Sigmoid colon (tissue), 7 donors: ENCODE measurements around the gene RTN3. TPM values are rescaled to one million over a fixed set of nuclear protein-coding genes. Genes with fewer than 3 reads are reported as not detected.
"Not testable (repeated sequence)": the region's sequence is repeated elsewhere in the genome, so short reads cannot be mapped to it uniquely, and the experiment has no call there.

Source experiments
- DNase-seq: peaks from one replicate; pipeline ENCODE4 v3.0.0-alpha.2; 2019
- H3K27ac ChIP-seq, 4 donors: fragments of 200-600 bp; sonication (generic); one replicate each; pipeline ENCODE4 v1.5.1; 2016 to 2019; ENCODE audit warnings: mild to moderate bottlenecking in 1 of 4
- H3K27me3 ChIP-seq, 3 donors: fragments of 200-600 bp; sonication (generic); one replicate each; pipeline ENCODE4 v1.5.1; 2019; ENCODE audit warnings: mild to moderate bottlenecking in 1 of 3
- H3K36me3 ChIP-seq, 4 donors: fragments of 200-600 bp; sonication (generic); one replicate each; pipeline ENCODE4 v1.5.1; 2016 to 2019
- H3K4me1 ChIP-seq, 4 donors: fragments of 200-600 bp; sonication (generic); one replicate each; pipeline ENCODE4 v1.5.1; 2017 to 2019
- H3K4me3 ChIP-seq, 4 donors: fragments of 200-600 bp; sonication (generic); one replicate each; pipeline ENCODE4 v1.5.1; 2017 to 2019; ENCODE audit warnings: mild to moderate bottlenecking in 2 of 4, moderate library complexity in 1 of 4
- H3K9me3 ChIP-seq, 4 donors: fragments of 200-600 bp in 3 of 4; sonication (generic) in 3 of 4; one replicate each; pipeline versions ENCODE4 v1.5.1 to v1.6.1; 2013 to 2019
- CTCF ChIP-seq, 4 experiments: fragments of 450-650 bp in 3 of 4; fragments of 200-600 bp in 1 of 4; IDR thresholded peaks; one replicate each; pipeline ENCODE4 v1.5.1; 2016 to 2019; ENCODE audit warnings: antibody characterized with exemption in 4 of 4, mild to moderate bottlenecking in 3 of 4, moderate library complexity in 2 of 4
- EP300 ChIP-seq, 4 donors: sonication (generic); formaldehyde crosslinking; IDR thresholded peaks; one replicate each; pipeline ENCODE4 v1.6.1; 2017; ENCODE audit warnings: antibody characterized with exemption in 4 of 4
- POLR2A ChIP-seq, 2 donors: fragments of 450-650 bp; IDR thresholded peaks; one replicate each; pipeline ENCODE4 v1.6.1; 2016; ENCODE audit warnings: antibody characterized with exemption in 2 of 2, mild to moderate bottlenecking in 2 of 2, moderate library complexity in 2 of 2
- POLR2AphosphoS5 ChIP-seq, 4 donors: sonication (generic); formaldehyde crosslinking; IDR thresholded peaks; one replicate each; pipeline ENCODE4 v1.6.1; 2017; ENCODE audit warnings: antibody characterized with exemption in 4 of 4
- WGBS, 2 donors: extraction: QIAGEN DNeasy Blood & Tissue Kit; methylation state at CpG; one replicate each; pipeline ENCODE4 v1.1.7; 2013; 5-methylcytosine and 5-hydroxymethylcytosine counted together
- intact Hi-C: fragments of 100-400 bp; cut with DNase I; formaldehyde crosslinking; loops from one replicate; pipeline ENCODE4 v1.15.1; 2023
- polyA plus RNA-seq, 3 donors: library from polyadenylated mRNA; stranded (reverse); fragments of 200-250 nt; gene quantifications; one replicate each; pipeline ENCODE4 v1.2.3, GENCODE V29; 2013
- total RNA-seq, 4 donors: library from RNA; depleted of rRNA; stranded (reverse); fragments of >200 nt; gene quantifications; one replicate each; pipeline ENCODE4 v1.1.0, GENCODE V29; 2016
- donor health status: healthy with polysubstance abuse.
- donor health status: Bipolar disorder and iron deficiency.
- donor health status: healthy.

Gene RTN3
- total and polyA plus RNA-seq, 7 donors = 24.6 to 105 (median 89.5) TPM

- intact Hi-C loops = loop anchor here (1.0 to 10.0 kb wide), 3 partner anchors 44 to 984 kb away; partner anchors contain the start of genes NAA40, SPINDOC and TMEM179B
- peak overlapping the region; percentile 77 to 94 (median 91) for H3K27ac ChIP-seq
Observed at GRCh38 chr11:63769042-63769713, 87.9 kb downstream of the RTN3 start.

GRCh38 chr11:63769714-63770455 lies 88.6 kb downstream of the RTN3 start:
- Histone ChIP-seq H3K27me3 (no peaks in the 10 kb centered on the region), H3K9me3 (no peaks in the 10 kb centered on the region), H3K27ac (peak overlapping the region; percentile 77 to 94 (median 91)), H3K4me1 (peaks cover 0 to 40% (median 35%) of the 10 kb centered on the region in 4 donors), H3K36me3 (no peaks in the 10 kb centered on the region), H3K4me3 (peak overlapping the region; percentile 72 to 95 (median 90))
- WGBS, 2 donors = 12 to 20% methylated on average over 35 of the region's 35 CpGs
- DNase-seq = peak; percentile 67
- TF ChIP-seq POLR2A (IDR thresholded peaks at IDR 0.05) = no peak
- no peak for TF ChIP-seq CTCF (IDR thresholded peaks at IDR 0.05)
- TF ChIP-seq POLR2AphosphoS5 (IDR thresholded peaks at IDR 0.05) = no peak
- intact Hi-C loops = loop anchor here (1.0 to 10.0 kb wide), 3 partner anchors 43 to 985 kb away; partner anchors contain the start of genes NAA40, SPINDOC and TMEM179B

More at GRCh38 chr11:63769042-63769713, 87.9 kb downstream of the RTN3 start:
- Histone ChIP-seq H3K4me3 (peak overlapping the region; percentile 72 to 95 (median 90)), H3K36me3 (no peaks in the 10 kb centered on the region), H3K4me1 (peaks cover 0 to 47% (median 42%) of the 10 kb centered on the region in 4 donors), H3K9me3 (no peaks in the 10 kb centered on the region), H3K27me3 (no peaks in the 10 kb centered on the region)
- no peak for TF ChIP-seq CTCF (IDR thresholded peaks at IDR 0.05)
- peak in 1 of 4 donors; percentile 44 for TF ChIP-seq POLR2AphosphoS5 (IDR thresholded peaks at IDR 0.05)
- 0 to 1% methylated on average over 82 of the region's 82 CpGs for WGBS, 2 donors
- peak; percentile 76 for DNase-seq

- Histone ChIP-seq H3K36me3 (no peaks in the 10 kb centered on the region), H3K4me1 (peaks cover 0 to 31% (median 26%) of the 10 kb centered on the region in 4 donors), H3K27me3 (no peaks in the 10 kb centered on the region), H3K27ac (peak overlapping the region in 1 of 4 donors; percentile 89), H3K4me3 (no peak overlapping the region), H3K9me3 (no peaks in the 10 kb centered on the region)
- WGBS, 2 donors = 81 to 85% methylated on average over 7 of the region's 7 CpGs
- TF ChIP-seq EP300 (IDR thresholded peaks at IDR 0.05) (no peak), POLR2A (IDR thresholded peaks at IDR 0.05) (no peak), CTCF (IDR thresholded peaks at IDR 0.05) (no peak), POLR2AphosphoS5 (IDR thresholded peaks at IDR 0.05) (no peak)
- no peak for DNase-seq
- intact Hi-C loops = no loop called here
Observed at GRCh38 chr11:63770763-63771162, 89.5 kb downstream of the RTN3 start.

GRCh38 chr11:63771741-63772318 lies 90.5 kb downstream of the RTN3 start:
- H3K27me3 ChIP-seq, H3K27ac ChIP-seq: not testable (repeated sequence)

GRCh38 chr11:63775191-63775590 lies 93.9 kb downstream of the RTN3 start:
- no peak overlapping the region for H3K27ac ChIP-seq
- TF ChIP-seq CTCF (IDR thresholded peaks at IDR 0.05) (no peak), EP300 (IDR thresholded peaks at IDR 0.05) (no peak), POLR2A (IDR thresholded peaks at IDR 0.05) (no peak), POLR2AphosphoS5 (IDR thresholded peaks at IDR 0.05) (no peak)
- H3K9me3 ChIP-seq = no peaks in the 10 kb centered on the region
- H3K4me1 ChIP-seq = peaks cover 0 to 4% (median under 1%) of the 10 kb centered on the region in 4 donors
- no peaks in the 10 kb centered on the region for H3K36me3 ChIP-seq
- H3K4me3 ChIP-seq = no peak overlapping the region
- WGBS, 2 donors = 87 to 88% methylated on average over 3 of the region's 3 CpGs
- no peak for DNase-seq
- intact Hi-C loops = no loop called here
- H3K27me3 ChIP-seq = no peaks in the 10 kb centered on the region

More at GRCh38 chr11:63771741-63772318, 90.5 kb downstream of the RTN3 start:
- intact Hi-C loops, H3K36me3 ChIP-seq, H3K4me3 ChIP-seq, H3K9me3 ChIP-seq, DNase-seq: not testable (repeated sequence)
- peaks cover 0 to 20% (median 16%) of the 10 kb centered on the region in 4 donors for H3K4me1 ChIP-seq
- WGBS, 2 donors = 92 to 95% methylated on average over 2 of the region's 2 CpGs
